ENCODE results near the gene AS3MT. TPM values are rescaled to one million over a fixed set of nuclear protein-coding genes. Genes with fewer than 3 reads are reported as not detected.

Gene AS3MT
- total RNA-seq, 5 donors from 2014 or later (not counting 1 experiment from before 2014, with no cell fraction given), result 0.26 to 1.3 (median 0.50) TPM

GRCh38 chr10:102935939-102936605 lies 66.8 kb downstream of the AS3MT start:
- Histone ChIP-seq H3K4me1 (ENCODE audit: control insufficient read depth in 1 of 2, extremely low read depth in 1 of 2, insufficient read depth in 2 of 2, low read length in 2 of 2) (peaks cover 3 to 6% of the 10 kb centered on the region in 2 experiments), H3K9me3 (no peaks in the 10 kb centered on the region), H3K4me3 (ENCODE audit: control insufficient read depth in 1 of 2, extremely low read depth in 1 of 2, low read length in 1 of 2) (no peak overlapping the region), H3K27me3 (replicated peaks in 1 of 2; ENCODE audit: control insufficient read depth in 2 of 2, extremely low read depth in 1 of 2, insufficient read depth in 2 of 2, low read length in 1 of 2) (no peaks in the 10 kb centered on the region), H3K36me3 (ENCODE audit: control insufficient read depth in 2 of 2, extremely low read depth in 1 of 2, insufficient read depth in 1 of 2, low read length in 1 of 2) (no peaks in the 10 kb centered on the region), H3K27ac (ENCODE audit: low read length) (no peak overlapping the region)
- Mint-ChIP-seq H3K4me3 (peak overlapping the region in 1 of 3 donors; percentile 35), H3K36me3 (peaks cover 15% of the 10 kb centered on the region), H3K27ac (no peak overlapping the region), H3K4me1 (peaks cover 15 to 23% (median 21%) of the 10 kb centered on the region in 3 donors), H3K27me3 (no peaks in the 10 kb centered on the region), H3K9me3 (no peaks in the 10 kb centered on the region)
- ChIA-PET POLR2A (no interaction called here), CTCF (no interaction called here)
- no peak for ATAC-seq (replicated peaks in 1 of 4)
- WGBS (ENCODE audit: insufficient coverage), result no CpG with 5 or more reads among the region's 3 CpGs
- no peak for DNase-seq

- Mint-ChIP-seq H3K27me3 (no peaks in the 10 kb centered on the region), H3K36me3 (peaks cover 15% of the 10 kb centered on the region), H3K27ac (no peak overlapping the region), H3K9me3 (no peaks in the 10 kb centered on the region), H3K4me3 (no peak overlapping the region), H3K4me1 (peaks cover 7 to 25% (median 8%) of the 10 kb centered on the region in 3 donors)
- Histone ChIP-seq H3K27ac (ENCODE audit: low read length) (no peak overlapping the region), H3K9me3 (no peaks in the 10 kb centered on the region), H3K4me1 (ENCODE audit: control insufficient read depth in 1 of 2, extremely low read depth in 1 of 2, insufficient read depth in 2 of 2, low read length in 2 of 2) (peaks cover 0 to 1% of the 10 kb centered on the region in 2 experiments), H3K4me3 (ENCODE audit: control insufficient read depth in 1 of 2, extremely low read depth in 1 of 2, low read length in 1 of 2) (no peak overlapping the region), H3K27me3 (replicated peaks in 1 of 2; ENCODE audit: control insufficient read depth in 2 of 2, extremely low read depth in 1 of 2, insufficient read depth in 2 of 2, low read length in 1 of 2) (no peaks in the 10 kb centered on the region), H3K36me3 (ENCODE audit: control insufficient read depth in 2 of 2, extremely low read depth in 1 of 2, insufficient read depth in 1 of 2, low read length in 1 of 2) (no peaks in the 10 kb centered on the region)
- 90% methylated on average over 3 of the region's 3 CpGs for WGBS (ENCODE audit: insufficient coverage)
- no peak for ATAC-seq (replicated peaks in 1 of 4)
- no peak for DNase-seq
- CTCF ChIA-PET, result interaction anchor here in 1 of 2 donors (0.6 kb wide), 1 partner anchor 1565 kb away, joined by 3 read pairs; no protein-coding TSS in a partner anchor
- POLR2A ChIA-PET, result no interaction called here
Observed at GRCh38 chr10:102941401-102941800, 72.1 kb downstream of the AS3MT start.

DNA sequence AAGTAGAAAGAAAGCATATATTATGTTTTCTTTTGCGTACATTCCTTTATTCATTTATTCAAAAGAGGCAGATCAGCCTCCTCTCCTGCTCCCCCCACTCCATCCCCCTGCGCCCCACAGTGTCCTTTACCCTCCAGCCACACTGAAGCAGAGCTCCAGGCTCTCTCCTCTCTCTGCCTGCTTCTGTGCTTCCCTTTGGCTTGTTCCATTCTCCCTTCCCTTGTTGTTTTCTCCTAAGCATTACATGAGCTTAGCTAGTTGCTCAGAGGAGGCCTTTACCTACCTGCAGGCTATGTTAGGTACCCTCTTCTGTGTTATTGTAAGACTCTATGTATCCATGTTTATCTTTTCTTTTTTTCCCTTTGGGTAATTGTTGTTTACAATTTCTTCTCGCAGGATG lies 76.2 kb downstream of the AS3MT start:
- Histone ChIP-seq H3K27ac (ENCODE audit: low read length) (no peak overlapping the region), H3K4me3 (ENCODE audit: control insufficient read depth in 1 of 2, extremely low read depth in 1 of 2, low read length in 1 of 2) (no peak overlapping the region), H3K4me1 (ENCODE audit: control insufficient read depth in 1 of 2, extremely low read depth in 1 of 2, insufficient read depth in 2 of 2, low read length in 2 of 2) (no peaks in the 10 kb centered on the region), H3K36me3 (ENCODE audit: control insufficient read depth in 2 of 2, extremely low read depth in 1 of 2, insufficient read depth in 1 of 2, low read length in 1 of 2) (no peaks in the 10 kb centered on the region), H3K9me3 (no peaks in the 10 kb centered on the region), H3K27me3 (replicated peaks in 1 of 2; ENCODE audit: control insufficient read depth in 2 of 2, extremely low read depth in 1 of 2, insufficient read depth in 2 of 2, low read length in 1 of 2) (no peaks in the 10 kb centered on the region)
- ATAC-seq (replicated peaks in 1 of 4) (no peak), DNase-seq (no peak)
- Mint-ChIP-seq H3K9me3 (no peaks in the 10 kb centered on the region), H3K27me3 (no peaks in the 10 kb centered on the region), H3K27ac (no peak overlapping the region), H3K4me1 (peaks cover 0 to 11% (median 0%) of the 10 kb centered on the region in 3 donors), H3K4me3 (no peak overlapping the region), H3K36me3 (peaks cover 15% of the 10 kb centered on the region)
- ChIA-PET CTCF (no interaction called here), POLR2A (no interaction called here)
- WGBS (ENCODE audit: insufficient coverage), result 90% methylated on average over 2 of the region's 3 CpGs

GRCh38 chr10:102945962-102946361 lies 76.7 kb downstream of the AS3MT start:
- POLR2A ChIA-PET, result no interaction called here
- ATAC-seq (replicated peaks in 1 of 4), result no peak
- no peaks in the 10 kb centered on the region for H3K4me1 ChIP-seq (ENCODE audit: control insufficient read depth in 1 of 2, extremely low read depth in 1 of 2, insufficient read depth in 2 of 2, low read length in 2 of 2)

DNA sequence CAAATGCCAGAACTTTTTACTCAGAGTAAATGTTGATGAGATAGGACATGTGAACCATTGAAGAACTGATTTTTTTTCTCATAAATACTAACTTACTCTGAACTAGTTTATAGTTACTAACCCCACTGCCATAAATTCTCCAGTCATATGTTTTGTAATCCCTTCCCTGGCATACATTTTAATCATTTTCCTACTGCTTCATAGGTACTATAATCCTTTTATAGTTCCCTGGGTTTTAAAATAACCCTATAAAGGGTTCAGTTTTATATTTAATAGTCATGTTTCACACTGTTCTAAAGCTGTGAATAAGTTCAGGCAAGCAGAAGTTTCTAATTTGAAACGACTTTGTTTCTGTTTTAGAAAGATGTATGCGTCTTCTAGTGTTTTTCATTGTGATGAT lies 77.7 kb downstream of the AS3MT start:
- DNase-seq (no peak), ATAC-seq (replicated peaks in 1 of 4) (no peak)
- 100% methylated on average over 1 of the region's 2 CpGs for WGBS (ENCODE audit: insufficient coverage)
- H3K4me3 ChIP-seq (ENCODE audit: control insufficient read depth in 1 of 2, extremely low read depth in 1 of 2, low read length in 1 of 2), result no peak overlapping the region
- H3K36me3 Mint-ChIP-seq, result peaks cover 10% of the 10 kb centered on the region
- no peaks in the 10 kb centered on the region for H3K27me3 ChIP-seq (replicated peaks in 1 of 2; ENCODE audit: control insufficient read depth in 2 of 2, extremely low read depth in 1 of 2, insufficient read depth in 2 of 2, low read length in 1 of 2)
- no peaks in the 10 kb centered on the region for H3K4me1 ChIP-seq (ENCODE audit: control insufficient read depth in 1 of 2, extremely low read depth in 1 of 2, insufficient read depth in 2 of 2, low read length in 2 of 2)
- CTCF ChIA-PET, result no interaction called here
- POLR2A ChIA-PET, result no interaction called here
- H3K27ac Mint-ChIP-seq, result no peak overlapping the region
- H3K36me3 ChIP-seq (ENCODE audit: control insufficient read depth in 2 of 2, extremely low read depth in 1 of 2, insufficient read depth in 1 of 2, low read length in 1 of 2), result no peaks in the 10 kb centered on the region
- no peak overlapping the region for H3K4me3 Mint-ChIP-seq
- no peaks in the 10 kb centered on the region for H3K9me3 Mint-ChIP-seq
- H3K27me3 Mint-ChIP-seq, result no peaks in the 10 kb centered on the region
- no peaks in the 10 kb centered on the region for H3K9me3 ChIP-seq
- peaks cover 0 to 4% (median 0%) of the 10 kb centered on the region in 3 donors for H3K4me1 Mint-ChIP-seq
- H3K27ac ChIP-seq (ENCODE audit: low read length), result no peak overlapping the region

More at GRCh38 chr10:102945962-102946361, 76.7 kb downstream of the AS3MT start:
- no peaks in the 10 kb centered on the region for H3K27me3 ChIP-seq (replicated peaks in 1 of 2; ENCODE audit: control insufficient read depth in 2 of 2, extremely low read depth in 1 of 2, insufficient read depth in 2 of 2, low read length in 1 of 2)
- no peak overlapping the region for H3K4me3 ChIP-seq (ENCODE audit: control insufficient read depth in 1 of 2, extremely low read depth in 1 of 2, low read length in 1 of 2)
- Mint-ChIP-seq H3K4me1 (peaks cover 0 to 11% (median 0%) of the 10 kb centered on the region in 3 donors), H3K9me3 (no peaks in the 10 kb centered on the region), H3K27me3 (no peaks in the 10 kb centered on the region), H3K36me3 (peaks cover 15% of the 10 kb centered on the region), H3K27ac (no peak overlapping the region), H3K4me3 (no peak overlapping the region)
- CTCF ChIA-PET, result no interaction called here
- WGBS (ENCODE audit: insufficient coverage), result 88% methylated on average over 1 of the region's 2 CpGs
- no peaks in the 10 kb centered on the region for H3K36me3 ChIP-seq (ENCODE audit: control insufficient read depth in 2 of 2, extremely low read depth in 1 of 2, insufficient read depth in 1 of 2, low read length in 1 of 2)
- DNase-seq, result no peak
- no peaks in the 10 kb centered on the region for H3K9me3 ChIP-seq
- H3K27ac ChIP-seq (ENCODE audit: low read length), result no peak overlapping the region

DNA sequence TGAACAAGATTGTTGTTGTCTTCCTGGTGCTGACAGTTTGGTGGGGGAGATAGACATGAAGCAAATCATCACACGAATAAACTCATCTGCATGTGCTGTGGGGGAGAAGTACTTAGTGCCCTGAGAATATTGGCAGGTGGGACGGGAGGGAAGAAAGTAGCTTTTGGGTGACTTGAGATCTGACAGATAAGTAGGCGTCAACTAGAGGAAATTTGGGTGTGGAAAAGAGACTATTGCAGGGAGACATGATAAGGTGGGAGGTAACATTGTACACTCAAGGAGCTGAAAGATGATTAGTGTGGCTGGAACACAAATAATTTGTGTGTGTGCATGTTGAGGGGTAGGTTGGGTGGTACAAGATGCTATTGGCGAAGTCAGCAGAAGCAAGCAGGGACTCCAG lies 78.9 kb downstream of the AS3MT start:
- H3K27ac Mint-ChIP-seq, result no peak overlapping the region
- Histone ChIP-seq H3K36me3 (ENCODE audit: control insufficient read depth in 2 of 2, extremely low read depth in 1 of 2, insufficient read depth in 1 of 2, low read length in 1 of 2) (no peaks in the 10 kb centered on the region), H3K27ac (ENCODE audit: low read length) (no peak overlapping the region), H3K27me3 (replicated peaks in 1 of 2; ENCODE audit: control insufficient read depth in 2 of 2, extremely low read depth in 1 of 2, insufficient read depth in 2 of 2, low read length in 1 of 2) (no peaks in the 10 kb centered on the region), H3K9me3 (no peaks in the 10 kb centered on the region), H3K4me3 (ENCODE audit: control insufficient read depth in 1 of 2, extremely low read depth in 1 of 2, low read length in 1 of 2) (no peak overlapping the region), H3K4me1 (ENCODE audit: control insufficient read depth in 1 of 2, extremely low read depth in 1 of 2, insufficient read depth in 2 of 2, low read length in 2 of 2) (no peaks in the 10 kb centered on the region)
- no peak overlapping the region for H3K4me3 Mint-ChIP-seq
- DNase-seq (no peak), ATAC-seq (replicated peaks in 1 of 4) (no peak)
- CTCF ChIA-PET, result no interaction called here
- H3K4me1 Mint-ChIP-seq, result peaks cover 0 to 4% (median 0%) of the 10 kb centered on the region in 3 donors
- peaks cover 10% of the 10 kb centered on the region for H3K36me3 Mint-ChIP-seq
- 85% methylated on average over 4 of the region's 4 CpGs for WGBS (ENCODE audit: insufficient coverage)
- no peaks in the 10 kb centered on the region for H3K27me3 Mint-ChIP-seq
- POLR2A ChIA-PET, result no interaction called here
- no peaks in the 10 kb centered on the region for H3K9me3 Mint-ChIP-seq

Measured in T-cell (primary cell).